ENCODE measurements around the gene DAP3.
"Not testable (repeated sequence)": the region's sequence is repeated elsewhere in the genome, so short reads cannot be mapped to it uniquely, and the experiment has no call there.

DAP3 gene

DNA sequence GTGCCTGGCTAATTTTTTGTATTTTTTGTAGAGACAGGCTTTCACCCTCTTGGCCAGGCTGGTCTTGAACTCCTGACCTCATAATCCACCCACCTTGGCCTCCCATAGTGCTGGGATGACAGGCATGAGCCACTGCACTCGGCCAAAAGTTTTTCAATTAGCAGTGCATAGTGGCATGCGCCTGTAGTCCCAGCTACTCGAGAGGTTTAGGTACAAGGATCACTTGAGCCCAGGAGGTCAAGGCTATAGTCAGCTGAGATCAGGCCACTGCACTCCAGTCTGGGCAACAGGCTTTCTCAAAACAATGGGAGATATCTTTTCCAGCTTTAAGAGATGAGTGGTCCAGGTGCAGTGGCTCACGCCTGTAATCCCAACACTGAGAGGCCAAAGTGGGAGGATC lies 30.8 kb downstream of the DAP3 start:
- DNase-seq = no peak

DNA sequence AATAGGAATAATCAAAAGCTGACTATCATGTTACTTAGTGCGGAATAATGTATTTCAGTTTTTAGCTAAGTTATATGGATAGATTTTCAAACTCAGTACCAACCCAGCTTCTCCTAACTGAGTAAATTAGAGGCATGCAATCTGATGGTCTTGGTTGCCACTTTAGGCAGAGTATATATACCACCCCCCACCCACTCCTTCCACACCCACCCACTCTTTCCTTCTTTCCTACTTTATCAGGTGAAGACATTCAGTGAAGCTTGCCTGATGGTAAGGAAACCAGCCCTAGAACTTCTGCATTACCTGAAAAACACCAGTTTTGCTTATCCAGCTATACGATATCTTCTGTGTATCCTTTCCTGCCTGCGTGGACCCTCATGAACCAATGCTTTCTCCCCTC lies 36.3 kb downstream of the DAP3 start:
- no peak for DNase-seq

DNA sequence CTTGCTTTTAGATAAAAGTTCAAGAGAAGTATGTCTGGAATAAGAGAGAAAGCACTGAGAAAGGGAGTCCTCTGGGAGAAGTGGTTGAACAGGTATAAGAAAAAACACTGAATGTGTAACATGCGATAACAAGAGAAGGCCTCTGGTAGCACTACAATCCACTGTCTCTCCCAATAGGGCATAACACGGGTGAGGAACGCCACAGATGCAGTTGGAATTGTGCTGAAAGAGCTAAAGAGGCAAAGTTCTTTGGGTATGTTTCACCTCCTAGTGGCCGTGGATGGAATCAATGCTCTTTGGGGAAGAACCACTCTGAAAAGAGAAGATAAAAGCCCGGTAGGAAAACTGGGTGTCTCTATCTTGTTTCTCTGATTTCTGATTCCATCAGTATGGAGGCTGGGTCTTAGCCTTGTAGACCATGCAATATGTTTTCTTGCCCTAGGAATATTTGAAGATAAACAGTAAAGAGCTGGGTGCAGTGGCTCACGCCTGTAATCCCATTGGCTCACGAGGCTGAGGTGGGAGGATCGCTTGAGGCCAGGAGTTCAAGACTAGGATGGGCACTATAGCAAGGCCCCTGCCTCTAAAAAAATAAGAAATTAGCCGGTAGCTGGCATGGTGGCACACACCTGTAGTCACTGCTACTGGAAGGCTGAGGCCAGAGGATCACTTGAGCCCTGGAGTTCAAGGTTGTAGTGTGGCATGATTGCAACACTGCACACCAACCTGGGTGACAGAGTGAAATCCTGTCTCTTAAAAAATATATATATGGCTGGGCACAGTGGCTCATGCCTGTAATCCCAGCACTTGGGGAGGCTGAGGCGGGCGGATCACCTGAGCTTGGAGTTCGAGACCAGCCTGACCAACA lies 40.4 kb downstream of the DAP3 start:
- DNase-seq = peak; percentile 39

DNA sequence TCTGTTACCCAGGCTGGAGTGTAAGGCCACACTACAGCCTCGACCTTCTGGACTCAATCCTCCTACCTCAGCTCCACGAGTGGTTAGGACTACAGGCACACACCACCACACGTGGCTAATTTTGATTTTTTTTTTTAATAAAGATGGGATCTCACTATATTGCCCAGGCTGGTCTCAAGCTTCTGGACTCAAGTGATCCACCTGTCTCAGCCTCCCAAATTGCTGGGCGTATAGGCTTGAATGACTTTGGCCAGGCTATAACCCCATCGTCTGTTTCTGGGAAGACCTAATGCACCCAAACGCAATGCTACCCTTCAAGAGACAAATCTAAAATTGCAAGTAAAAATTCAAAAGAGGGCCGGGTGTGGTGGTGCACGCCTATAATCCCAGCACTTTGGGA lies 52.1 kb downstream of the DAP3 start:
- no peak for DNase-seq

DNA sequence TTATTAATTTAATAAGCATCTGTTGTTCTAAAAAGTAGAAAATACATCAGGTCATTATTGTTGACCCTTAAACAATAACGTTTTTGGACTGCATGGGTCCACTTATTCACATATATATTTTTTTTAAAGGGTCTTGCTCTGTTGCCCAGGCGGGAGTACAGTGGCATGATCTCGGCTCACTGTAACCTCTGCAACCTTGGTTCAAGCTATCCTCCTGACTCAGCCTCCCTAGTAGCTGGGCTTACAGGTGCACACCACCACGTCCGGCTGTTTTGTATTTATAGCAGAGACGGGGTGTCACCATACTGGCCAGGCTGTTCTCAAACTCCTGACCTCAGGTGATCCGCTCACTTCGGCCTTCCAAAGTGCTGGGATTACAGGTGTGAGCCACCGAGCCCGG lies 53.0 kb downstream of the DAP3 start:
- DNase-seq = no peak

DNA sequence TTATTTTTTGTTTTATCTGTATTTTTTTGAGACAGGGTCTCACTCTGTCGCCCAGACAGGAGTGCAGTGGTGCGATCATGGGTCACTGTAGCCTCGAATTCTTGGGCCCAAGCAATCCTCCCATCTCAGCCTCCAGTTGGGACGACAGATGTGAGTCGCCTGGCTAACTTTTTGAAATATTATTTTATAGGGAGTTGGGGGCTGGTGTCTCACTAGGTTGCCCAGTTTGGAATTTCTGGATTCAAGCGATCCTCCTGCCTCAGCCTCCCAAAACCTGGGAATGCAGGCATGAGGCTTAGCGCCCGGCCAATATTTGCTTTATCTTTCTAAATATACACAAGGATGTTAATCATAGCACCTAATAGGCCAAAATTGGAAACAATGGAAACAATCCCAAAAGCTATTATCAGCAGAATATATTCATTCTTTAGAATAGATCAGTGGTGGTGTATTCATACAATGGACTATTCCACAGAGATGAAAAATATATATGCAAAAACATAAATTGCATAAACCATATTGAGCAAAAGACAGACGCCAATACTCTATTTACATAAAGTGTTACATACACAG lies 55.9 kb downstream of the DAP3 start:
- DNase-seq = no peak

DNA sequence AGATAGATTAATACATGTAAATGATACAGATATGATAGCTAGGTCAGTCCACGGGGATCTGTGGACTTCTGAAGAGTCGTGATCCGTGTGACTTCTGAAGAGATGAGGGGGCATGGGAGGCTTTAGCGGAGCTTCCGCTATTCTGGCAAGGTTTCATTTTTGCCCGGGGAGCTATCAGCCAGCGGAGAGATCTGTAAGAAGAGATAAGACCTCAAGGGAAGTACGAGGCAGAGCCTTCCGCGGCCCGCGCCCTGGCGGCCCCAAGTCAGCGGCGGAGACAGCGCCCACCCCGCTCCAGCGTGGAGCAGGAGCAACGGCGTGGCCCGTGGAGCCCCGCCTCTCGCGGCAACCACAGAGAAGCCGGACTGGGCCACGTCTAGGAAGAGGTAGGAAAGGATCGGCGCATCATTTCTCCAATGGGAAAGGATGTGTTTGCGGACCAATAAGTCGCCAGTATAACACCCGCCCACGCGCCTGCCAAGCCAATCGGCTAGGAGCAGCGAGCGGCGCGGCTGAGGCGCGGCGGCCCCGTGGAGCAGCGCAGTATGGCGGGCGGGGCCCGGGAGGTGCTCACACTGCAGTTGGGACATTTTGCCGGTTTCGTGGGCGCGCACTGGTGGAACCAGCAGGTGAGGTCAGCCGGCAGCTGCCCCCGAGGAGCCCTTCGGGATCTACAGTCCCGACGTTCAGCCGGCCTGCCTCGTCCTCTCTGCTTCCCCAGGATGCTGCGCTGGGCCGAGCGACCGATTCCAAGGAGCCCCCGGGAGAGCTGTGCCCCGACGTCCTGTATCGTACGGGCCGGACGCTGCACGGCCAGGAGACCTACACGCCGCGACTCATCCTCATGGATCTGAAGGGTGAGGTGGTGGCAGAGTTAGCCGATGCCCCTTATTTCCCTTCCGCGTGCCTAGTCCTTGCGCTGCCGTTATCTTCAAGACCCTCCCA lies 56.7 kb downstream of the DAP3 start:
- DNase-seq = peak; percentile 97

DNA sequence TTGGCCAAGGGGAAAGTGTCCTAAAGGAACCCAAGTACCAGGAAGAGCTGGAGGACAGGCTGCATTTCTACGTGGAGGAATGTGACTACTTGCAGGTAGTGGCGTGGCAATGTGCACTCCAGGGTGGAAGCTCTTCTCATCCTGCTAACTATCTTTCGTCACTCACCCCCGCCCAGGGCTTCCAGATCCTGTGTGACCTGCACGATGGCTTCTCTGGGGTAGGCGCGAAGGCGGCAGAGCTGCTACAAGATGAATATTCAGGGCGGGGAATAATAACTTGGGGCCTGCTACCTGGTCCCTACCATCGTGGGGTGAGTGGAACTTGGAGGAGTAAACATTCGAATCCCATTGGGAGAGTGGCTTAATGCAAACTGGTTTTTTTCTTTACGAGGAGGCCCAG lies 58.7 kb downstream of the DAP3 start:
- DNase-seq = not testable (repeated sequence)

DNA sequence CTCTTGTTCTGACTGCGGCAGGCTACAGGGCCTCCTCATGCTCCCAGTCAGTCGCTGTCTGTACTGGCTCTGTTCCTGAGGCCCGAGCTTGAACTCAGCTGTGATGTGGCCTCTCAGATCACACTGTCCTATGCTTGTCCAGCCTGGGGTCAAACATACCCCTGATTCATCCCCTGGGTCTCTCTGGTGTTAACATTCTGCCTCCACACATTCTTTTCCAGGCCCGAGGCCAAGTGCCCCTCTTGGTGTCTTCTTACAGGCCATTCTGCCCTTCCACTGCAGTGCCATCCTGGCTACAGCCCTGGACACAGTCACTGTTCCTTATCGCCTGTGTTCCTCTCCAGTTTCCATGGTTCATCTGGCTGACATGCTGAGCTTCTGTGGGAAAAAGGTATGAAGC lies 59.2 kb downstream of the DAP3 start:
- DNase-seq = not testable (repeated sequence)

DNA sequence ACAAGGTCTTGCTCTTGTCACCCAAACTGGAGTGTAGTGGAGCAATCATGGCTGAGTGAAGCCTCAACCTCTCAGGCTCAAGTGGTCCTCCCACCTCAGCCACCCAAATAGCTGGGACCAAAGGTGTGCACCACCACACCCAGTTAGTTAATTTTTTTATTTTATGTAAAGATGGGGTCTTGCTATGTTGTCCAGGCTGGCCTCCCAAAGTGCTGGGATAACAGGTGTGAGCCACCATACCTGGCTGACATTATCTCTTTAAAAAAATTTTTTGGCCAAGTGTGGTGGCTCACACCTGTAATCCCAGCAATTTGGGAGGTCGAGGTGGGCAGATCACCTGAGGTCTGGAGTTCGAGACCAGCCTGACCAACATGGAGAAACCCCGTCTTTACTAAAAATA lies 70.1 kb downstream of the DAP3 start:
- DNase-seq = not testable (repeated sequence)

DNA sequence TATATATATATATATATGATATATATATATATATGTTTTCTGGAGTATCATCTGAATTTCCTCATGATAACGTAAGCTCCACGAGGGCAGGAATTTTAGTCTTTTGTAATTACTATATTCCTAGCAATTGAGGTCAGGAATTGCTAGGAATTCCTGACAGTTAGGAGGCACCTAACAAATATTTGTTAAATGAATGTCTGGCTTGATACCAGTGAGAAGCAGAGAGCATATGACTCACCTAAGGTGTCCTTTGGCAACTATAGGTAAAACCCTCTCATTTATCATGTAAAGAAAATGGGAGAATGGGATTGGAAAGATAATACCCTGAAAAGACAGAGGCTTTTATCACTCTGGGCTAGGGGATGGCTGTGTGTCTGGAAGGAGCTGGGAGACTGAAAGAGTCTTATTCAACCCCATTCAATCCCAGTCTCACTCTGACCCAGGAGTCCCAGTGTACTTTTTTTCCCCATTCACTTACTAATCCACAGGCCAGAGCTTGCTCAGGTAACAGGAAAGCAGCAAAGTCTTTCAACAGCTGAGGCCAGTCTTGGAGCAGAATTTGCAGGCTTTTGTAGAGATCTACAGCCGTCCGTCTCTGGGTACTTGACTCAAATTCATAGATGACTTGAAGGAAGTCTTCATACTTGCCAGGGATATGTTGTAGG lies 71.2 kb downstream of the DAP3 start:
- DNase-seq = no peak

DNA sequence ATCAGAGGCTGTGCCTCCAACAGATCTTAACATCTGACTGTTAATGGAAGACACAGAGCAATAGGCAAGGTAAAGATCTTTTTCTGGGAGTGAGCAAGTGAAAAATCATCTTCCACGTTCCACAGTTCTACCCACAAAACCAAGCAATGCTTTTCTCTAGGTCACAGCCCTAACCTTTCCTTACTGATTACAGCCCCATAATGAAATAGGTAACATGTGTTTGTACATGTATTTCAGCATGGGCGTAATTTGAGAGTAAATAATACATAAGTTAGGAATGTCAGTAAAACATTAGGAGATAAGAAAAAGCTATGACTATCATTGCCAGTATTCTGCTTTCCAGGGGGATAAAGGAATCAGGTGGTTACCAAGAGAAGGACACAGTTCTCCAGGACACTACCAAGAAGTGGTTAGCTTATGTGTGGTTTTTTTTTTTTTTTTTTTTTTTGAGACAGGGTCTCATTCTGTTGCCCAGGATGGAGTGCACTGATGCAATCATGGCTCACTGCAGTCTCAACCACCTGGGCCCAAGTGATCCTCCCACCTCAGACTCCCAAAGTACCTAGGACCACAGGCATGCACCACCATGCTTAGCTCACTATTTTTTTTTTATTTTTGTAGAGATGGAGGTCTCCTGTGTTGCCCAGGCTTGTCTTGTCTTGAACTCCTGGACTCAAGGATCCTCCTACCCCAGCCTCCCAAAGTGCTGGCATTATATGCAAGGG lies 72.0 kb downstream of the DAP3 start:
- no peak for DNase-seq

DNA sequence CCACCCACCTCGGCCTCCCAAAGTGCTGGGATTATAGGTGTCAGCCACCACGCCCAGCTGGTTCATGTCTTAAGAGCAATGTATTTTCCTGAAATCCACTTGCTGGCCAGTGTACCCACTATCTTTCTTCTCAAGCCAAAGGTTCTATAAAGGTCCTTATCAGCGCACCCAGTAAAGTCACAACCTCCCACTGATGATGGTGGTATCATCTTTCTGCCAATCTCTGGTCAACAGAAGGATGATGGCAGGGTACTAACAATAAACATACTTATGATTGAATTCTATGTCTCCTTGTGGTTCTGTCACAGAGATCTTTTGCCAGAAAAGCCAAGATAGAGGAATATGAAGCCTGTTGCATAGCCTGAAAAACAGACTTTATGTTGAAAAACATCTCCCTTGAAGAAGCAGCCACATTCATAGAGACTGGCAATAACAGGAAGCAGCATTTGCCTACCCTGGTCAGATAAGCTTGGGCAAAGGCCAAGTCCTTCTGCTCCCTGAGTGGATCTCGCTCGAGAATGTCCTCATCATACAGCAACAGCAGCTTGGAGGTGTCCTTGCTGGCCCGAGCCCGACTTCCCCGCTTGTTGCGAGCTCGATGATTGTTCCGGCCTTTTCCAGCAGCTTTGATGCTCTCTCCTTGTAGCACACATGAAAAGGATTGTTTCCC lies 73.0 kb downstream of the DAP3 start:
- no peak for DNase-seq

DNA sequence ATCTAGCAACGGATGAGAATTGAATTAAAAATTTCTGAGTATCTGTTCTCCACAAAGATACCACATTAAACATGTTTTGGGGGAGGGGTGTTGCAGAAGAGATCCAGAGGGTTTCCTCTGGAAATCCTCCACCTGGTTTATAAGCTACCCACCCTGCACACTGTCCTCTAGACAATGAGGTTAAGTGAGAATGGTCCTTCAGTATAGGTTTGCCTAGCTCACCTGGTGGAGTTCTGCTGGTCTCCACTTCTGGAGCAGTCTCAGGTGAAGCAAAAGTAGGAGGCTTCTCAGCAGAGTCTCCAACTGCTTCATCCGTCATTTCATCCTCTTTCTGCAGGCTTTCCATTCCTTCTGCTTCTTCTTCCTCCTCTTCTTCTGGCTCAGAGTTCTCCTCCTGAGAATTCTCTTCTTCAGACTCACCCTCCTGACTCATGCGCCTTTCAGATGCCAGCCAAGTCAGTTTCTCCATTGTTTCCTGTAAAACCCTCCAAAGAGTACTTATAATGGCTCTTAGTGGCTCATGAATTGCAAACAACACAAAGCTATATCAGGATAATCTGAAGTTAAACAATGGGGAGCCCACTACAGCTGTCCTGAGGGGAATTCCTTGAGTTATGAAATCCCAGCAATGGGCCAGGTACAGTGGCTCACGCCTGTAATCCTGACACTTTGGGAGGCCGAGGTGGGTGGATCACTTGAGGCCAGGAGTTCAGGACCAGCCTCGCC lies 74.4 kb downstream of the DAP3 start:
- DNase-seq = not testable (repeated sequence)

DNA sequence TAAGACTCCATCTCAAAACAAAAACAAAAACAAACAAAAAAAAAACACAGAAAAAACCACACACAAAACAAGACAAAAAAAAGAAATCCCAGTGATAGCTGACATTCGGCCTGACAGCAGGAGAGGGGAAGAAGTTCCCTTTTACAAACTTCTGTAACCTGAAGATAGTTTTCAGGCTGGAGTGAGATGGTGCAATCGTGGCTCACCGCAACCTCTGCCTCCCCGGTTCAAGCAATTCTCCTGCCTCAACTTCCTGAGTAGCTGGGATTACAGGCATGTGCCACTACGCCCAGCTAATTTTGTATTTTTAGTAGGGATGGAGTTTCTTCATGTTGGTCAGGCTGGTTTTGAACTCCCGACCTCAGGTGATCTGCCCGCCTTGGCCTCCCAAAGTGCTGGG lies 75.1 kb downstream of the DAP3 start:
- DNase-seq = not testable (repeated sequence)

DNA sequence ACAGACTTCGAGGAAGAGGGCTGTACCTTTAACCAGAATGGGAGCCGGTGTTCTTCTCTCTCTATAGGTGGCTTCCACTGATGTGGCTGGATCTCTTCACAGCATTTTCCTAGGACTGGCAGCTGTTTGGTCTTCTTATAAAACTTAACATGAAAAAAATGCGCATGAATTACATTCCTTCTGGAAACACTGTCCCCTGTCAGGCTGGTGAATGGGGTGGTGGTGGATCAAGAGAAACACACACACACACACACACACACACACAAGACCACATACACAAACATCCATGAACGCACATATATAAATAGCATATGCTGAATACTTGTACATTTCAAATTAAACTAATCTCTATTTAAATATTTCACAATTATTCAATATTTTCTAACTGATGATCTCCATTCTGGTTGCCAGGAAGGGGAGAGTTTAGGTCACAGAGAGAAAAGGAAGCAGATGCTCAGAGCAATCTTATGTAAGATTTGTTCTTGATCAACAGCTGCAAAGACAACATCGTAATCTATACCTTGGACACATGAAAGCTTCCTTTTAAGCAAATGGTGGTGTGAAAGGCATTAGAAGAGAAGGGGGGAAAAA lies 78.6 kb downstream of the DAP3 start:
- not testable (repeated sequence) for DNase-seq

DNA sequence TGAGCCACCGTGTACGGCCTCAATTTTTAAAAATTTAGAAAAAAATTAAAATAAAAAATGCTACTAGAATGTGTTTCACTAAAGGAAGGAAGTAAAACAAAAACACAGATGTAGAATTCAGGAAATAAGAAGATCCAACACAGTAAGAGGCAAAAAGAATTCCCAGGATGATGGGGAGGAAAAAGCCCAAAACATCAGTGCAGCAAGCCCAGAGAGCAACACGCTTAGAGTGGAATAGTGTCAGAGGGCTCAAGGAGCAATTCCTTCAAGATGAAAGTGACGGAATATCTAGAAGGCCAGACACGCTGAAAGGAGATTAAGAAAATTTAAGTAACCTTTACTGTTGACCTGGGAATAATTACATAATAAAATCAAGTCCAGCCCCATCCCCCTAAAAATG lies 80.4 kb downstream of the DAP3 start:
- no peak for DNase-seq

DNA sequence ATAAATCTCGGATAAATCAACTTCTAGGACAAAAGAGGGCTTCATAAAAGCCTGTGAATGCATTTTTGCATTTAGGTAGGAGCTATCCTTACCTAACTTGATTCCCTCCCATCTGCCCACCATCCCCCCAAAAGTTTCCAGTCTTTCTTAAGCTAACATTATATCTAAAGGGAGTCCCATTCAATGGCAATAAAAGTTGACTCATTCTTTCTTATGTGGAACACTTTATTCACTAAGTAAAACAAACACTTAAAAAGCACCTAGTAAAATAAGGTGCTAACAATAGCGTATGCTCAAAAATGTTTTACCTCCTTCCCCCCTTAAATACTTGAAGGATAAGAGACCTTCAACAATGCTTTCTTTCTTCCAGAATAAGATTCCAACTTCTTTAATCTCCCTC lies 84.3 kb downstream of the DAP3 start:
- no peak for DNase-seq

DNA sequence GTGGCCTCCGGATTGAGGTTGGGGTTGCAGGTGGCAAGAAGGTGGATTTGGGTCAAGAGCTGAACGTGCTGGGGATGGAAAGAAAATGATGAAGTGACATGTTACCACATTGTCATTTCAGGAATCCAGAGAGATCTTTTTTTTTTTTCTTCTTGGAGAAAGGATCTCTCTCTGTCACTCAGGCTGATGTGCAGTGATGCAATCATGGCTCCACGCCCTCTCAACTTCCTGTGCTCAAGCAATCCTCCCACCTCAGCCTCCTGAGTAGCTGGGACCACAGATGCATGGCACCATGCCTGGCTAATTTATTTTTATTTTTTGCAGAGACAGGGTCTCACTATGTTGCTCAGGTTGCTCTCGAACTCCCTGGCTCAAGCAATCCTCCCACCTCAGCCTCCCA lies 87.5 kb downstream of the DAP3 start:
- peak; percentile 40 for DNase-seq

DNA sequence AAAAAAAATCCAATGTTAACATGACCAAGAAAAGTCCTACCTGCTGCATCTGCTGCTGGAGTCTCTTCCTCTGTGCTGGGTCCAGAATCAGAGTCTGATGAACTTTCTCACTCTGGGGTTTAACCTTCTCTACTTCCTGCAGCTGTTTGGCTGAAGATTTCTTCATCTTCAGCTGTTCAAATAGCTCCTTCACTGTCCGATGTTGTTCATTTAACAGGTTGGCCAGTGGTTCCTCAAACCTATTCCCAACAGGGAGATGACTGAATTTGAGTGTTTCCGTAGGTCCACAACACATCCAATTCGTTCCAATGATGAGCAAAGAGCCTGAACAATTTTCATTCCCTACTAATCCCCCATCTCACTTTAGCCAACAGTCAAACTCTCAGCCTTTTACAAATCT lies 88.7 kb downstream of the DAP3 start:
- peak; percentile 49 for DNase-seq

Data from right hindlimb (tissue), 1 donor.